ENCODE results near the gene GALK2. TPM values are rescaled to one million over a fixed set of nuclear protein-coding genes. Genes with fewer than 3 reads are reported as not detected.
"Not testable (repeated sequence)": the region's sequence is repeated elsewhere in the genome, so short reads cannot be mapped to it uniquely, and the experiment has no call there.

GALK2 gene
- total RNA-seq, 4 donors from 2014 or later = 34.5 to 56.6 (median 47.4) TPM

DNA sequence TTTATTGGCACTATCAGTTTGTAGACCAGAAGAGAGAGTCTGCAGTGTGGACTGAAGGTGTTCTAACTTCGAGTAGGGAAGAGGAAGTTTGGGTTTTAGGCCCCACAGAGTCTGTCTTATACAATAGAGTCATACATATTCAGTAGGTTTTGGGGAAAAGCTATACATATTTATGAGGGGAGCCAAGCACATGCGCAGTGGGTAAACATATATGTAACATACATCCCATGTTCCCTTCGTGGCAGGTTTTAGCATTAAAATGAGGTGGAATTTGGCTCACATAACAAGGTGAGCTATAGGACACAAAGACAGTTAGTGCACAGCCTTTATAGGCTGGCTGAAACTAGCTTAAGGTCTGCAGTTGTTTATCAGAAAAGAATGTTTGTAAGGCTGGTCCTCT is 4.9 kb downstream of the GALK2 start:
- H3K9me3 ChIP-seq = no peaks in the 10 kb centered on the region
- 83 to 92% methylated on average over 3 of the region's 3 CpGs for WGBS, 2 donors
- TF ChIP-seq EP300 (IDR thresholded peaks at IDR 0.05) = no peak
- TF ChIP-seq, protein P1, sequence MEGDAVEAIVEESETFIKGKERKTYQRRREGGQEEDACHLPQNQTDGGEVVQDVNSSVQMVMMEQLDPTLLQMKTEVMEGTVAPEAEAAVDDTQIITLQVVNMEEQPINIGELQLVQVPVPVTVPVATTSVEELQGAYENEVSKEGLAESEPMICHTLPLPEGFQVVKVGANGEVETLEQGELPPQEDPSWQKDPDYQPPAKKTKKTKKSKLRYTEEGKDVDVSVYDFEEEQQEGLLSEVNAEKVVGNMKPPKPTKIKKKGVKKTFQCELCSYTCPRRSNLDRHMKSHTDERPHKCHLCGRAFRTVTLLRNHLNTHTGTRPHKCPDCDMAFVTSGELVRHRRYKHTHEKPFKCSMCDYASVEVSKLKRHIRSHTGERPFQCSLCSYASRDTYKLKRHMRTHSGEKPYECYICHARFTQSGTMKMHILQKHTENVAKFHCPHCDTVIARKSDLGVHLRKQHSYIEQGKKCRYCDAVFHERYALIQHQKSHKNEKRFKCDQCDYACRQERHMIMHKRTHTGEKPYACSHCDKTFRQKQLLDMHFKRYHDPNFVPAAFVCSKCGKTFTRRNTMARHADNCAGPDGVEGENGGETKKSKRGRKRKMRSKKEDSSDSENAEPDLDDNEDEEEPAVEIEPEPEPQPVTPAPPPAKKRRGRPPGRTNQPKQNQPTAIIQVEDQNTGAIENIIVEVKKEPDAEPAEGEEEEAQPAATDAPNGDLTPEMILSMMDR (IDR thresholded peaks at IDR 0.05) = no peak
- no peak for TF ChIP-seq POLR2A (IDR thresholded peaks at IDR 0.05)

DNA sequence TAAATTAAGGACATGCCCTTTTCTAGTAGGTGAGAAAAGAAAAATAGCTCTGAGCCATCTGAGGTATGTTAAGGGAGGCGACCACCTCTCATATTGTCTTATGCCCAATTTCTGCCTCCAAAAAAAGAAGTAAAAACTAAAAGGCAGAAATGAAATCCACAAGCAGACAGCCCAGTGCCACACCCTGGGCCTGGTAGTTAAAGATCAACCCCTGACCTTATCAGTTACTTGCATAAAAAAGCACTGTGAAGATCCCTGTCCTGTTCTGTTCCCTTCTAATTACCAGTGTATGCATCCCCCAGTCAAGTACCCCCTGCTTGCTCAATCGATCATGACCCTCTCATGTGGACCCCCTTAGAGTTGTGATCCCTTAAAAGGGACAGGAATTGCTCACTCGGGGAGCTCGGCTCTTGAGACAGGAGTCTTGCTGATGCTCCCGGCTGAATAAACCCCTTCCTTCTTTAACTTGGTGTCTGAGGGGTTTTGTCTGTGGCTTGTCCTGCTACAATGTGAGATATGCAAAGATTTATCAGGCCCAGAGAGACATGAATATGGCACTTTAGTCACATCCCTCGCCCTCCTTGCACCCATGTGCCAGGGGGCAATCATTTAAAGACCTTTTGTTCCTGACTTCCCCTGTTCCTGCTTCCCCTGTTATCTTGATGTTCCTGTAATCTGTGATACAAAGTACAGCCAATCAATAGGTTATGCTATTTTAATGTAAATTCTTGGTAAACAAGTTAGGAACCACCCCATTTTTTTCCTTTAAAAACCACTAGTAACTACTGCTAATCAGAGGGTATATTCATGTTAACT is 5.7 kb downstream of the GALK2 start:
- not testable (repeated sequence) for H3K4me3 ChIP-seq
- 96 to 97% methylated on average over 6 of the region's 6 CpGs for whole genome bisulfite sequencing, 2 donors

More for the DNA sequence above, 4.9 kb downstream of the GALK2 start:
- peaks cover 0 to 51% (median 14%) of the 10 kb centered on the region in 4 donors for H3K4me1 ChIP-seq
- H3K36me3 ChIP-seq = no peaks in the 10 kb centered on the region
- peak overlapping the region in 1 of 4 donors; percentile 17 for H3K27ac ChIP-seq
- no peaks in the 10 kb centered on the region for H3K27me3 ChIP-seq
- no peak for DNase-seq (ENCODE audit: low spot score in 2 of 2)
- no peak overlapping the region for H3K4me3 ChIP-seq

DNA sequence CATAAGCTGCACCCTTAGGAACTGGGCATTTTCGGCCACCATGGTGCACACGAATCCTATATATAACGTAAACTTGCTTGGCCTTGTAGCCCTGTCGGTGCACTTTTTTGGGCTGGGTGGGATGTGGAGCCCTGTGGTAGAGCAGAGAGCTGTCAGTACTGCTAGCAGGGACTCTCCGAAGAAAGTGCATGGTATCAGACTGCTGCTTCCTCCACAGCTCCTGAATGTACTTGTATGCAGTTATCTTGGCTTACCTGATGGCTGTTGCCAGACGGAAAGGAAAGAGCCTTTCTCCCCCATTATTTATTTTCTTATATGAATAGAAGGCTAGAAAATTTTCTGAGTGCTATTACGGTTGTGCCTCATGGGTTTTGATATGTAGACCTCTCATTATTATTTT is 8.4 kb downstream of the GALK2 start:
- H3K36me3 ChIP-seq = no peaks in the 10 kb centered on the region
- H3K4me3 ChIP-seq = no peak overlapping the region
- TF ChIP-seq EP300 (IDR thresholded peaks at IDR 0.05) (no peak), POLR2A (IDR thresholded peaks at IDR 0.05) (no peak)
- TF ChIP-seq, protein P1 (IDR thresholded peaks at IDR 0.05) = no peak
- 67 to 68% methylated on average over 7 of the region's 7 CpGs for WGBS, 2 donors
- no peaks in the 10 kb centered on the region for H3K9me3 ChIP-seq
- H3K4me1 ChIP-seq = peaks cover 0 to 39% (median 5%) of the 10 kb centered on the region in 4 donors
- DNase-seq (ENCODE audit: low spot score in 2 of 2) = no peak
- H3K27me3 ChIP-seq = no peaks in the 10 kb centered on the region
- H3K27ac ChIP-seq = peak overlapping the region in 2 of 4 donors; percentile 36 to 73

More for the DNA sequence above, 5.7 kb downstream of the GALK2 start:
- not testable (repeated sequence) for DNase-seq (ENCODE audit: low spot score in 2 of 2); H3K9me3 ChIP-seq; H3K27ac ChIP-seq; H3K36me3 ChIP-seq; H3K27me3 ChIP-seq
- H3K4me1 ChIP-seq = peaks cover 0 to 57% (median 14%) of the 10 kb centered on the region in 4 donors

DNA sequence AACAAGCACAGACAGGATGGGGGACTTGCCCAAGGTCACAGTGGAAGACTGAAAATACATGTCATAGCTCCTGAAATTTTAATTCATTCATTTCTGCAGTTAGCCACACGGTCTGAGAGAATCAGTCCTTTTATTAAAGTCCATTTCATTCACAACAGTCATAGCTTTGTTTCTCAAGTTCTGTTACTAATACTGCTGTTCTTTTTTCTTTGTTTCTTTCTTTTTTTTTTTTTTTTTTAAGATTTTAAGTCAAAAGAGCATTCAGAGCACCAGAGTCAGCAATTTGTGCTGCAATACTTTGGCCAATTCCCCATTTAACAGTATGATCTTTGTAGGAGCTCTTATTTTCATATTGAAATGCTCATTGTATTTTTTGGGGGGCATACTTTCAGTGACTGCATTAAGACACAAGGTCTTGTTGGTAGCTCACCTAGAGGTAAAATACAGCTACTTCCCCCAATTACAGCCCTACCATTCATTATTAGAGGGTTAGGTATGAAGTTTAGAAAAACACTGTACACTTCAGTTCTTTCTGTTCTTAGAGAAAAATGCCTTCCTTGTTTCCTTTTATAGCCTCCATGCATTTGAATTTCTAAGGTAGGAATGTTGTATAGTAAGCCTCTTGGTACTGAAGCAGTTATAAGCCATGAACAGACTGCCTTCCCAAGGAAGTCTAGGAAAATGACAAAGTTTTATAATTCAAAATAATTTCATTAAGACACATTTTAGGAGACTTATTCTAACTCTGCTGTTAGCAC is 9.6 kb downstream of the GALK2 start:
- H3K27ac ChIP-seq = peak overlapping the region; percentile 3 to 84 (median 40)
- no peak overlapping the region for H3K4me3 ChIP-seq
- no peaks in the 10 kb centered on the region for H3K36me3 ChIP-seq
- no peaks in the 10 kb centered on the region for H3K27me3 ChIP-seq
- 45 to 57% methylated on average over 1 of the region's 1 CpG for WGBS, 2 donors
- DNase-seq (ENCODE audit: low spot score in 2 of 2) = no peak
- peaks cover 0 to 38% (median 5%) of the 10 kb centered on the region in 4 donors for H3K4me1 ChIP-seq
- no peak for TF ChIP-seq POLR2A (IDR thresholded peaks at IDR 0.05)
- TF ChIP-seq, protein P1 (IDR thresholded peaks at IDR 0.05) = no peak
- no peak for TF ChIP-seq EP300 (IDR thresholded peaks at IDR 0.05)
- no peaks in the 10 kb centered on the region for H3K9me3 ChIP-seq

DNA sequence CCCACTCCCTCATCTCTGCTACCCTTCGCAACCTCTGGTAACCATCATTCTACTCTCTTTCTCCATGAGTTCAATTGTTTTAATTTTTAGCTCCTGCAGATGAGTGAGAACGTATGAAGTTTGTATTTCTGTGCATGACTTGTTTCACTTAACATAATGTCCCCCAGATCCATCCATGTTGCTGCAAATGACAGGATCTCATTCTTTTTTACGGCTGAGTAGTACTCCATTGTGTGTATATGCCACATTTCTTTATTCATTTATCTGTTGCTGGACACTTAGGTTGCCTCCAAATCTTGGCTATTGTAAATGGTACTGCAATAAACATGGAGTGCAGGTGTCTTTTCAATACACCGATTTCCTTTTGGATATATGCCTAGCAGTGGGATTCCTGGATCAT is 12.1 kb downstream of the GALK2 start:
- Histone ChIP-seq H3K4me1 (peaks cover 0 to 26% (median 5%) of the 10 kb centered on the region in 4 donors), H3K27me3 (no peaks in the 10 kb centered on the region), H3K4me3 (no peak overlapping the region), H3K9me3 (peaks cover 0 to 2% (median 0%) of the 10 kb centered on the region in 4 donors), H3K36me3 (peaks cover 0 to 6% (median 0%) of the 10 kb centered on the region in 3 donors), H3K27ac (peak overlapping the region in 1 of 4 donors; percentile 84)
- no peak for TF ChIP-seq POLR2A (IDR thresholded peaks at IDR 0.05)
- TF ChIP-seq, protein P1 (IDR thresholded peaks at IDR 0.05) = no peak
- TF ChIP-seq EP300 (IDR thresholded peaks at IDR 0.05) = no peak
- WGBS, 2 donors = 94 to 95% methylated on average over 4 of the region's 4 CpGs
- DNase-seq (ENCODE audit: low spot score in 2 of 2) = no peak

DNA sequence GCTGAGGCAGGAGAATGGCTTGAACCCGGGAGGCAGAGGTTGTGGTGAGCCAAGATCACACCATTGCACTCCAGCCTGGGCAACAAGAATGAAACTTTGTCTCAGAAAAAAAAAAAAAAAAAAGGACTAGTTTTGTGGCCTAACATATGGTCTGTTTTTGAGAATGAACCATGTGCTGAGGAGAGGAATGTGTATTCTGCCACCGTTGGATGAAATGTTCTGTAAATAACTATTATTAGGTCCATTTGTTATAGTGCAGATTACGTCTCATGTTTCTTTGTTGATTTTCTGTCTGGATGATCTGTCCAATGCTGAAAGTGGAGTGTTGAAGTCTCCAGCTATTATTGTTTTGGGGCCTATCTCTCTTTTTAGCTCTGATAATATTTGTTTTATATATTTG is 13.7 kb downstream of the GALK2 start:
- 64 to 75% methylated on average over 3 of the region's 3 CpGs for WGBS, 2 donors
- not testable (repeated sequence) for H3K27me3 ChIP-seq; DNase-seq (ENCODE audit: low spot score in 2 of 2); H3K27ac ChIP-seq; H3K36me3 ChIP-seq; H3K9me3 ChIP-seq; H3K4me3 ChIP-seq
- peaks cover 0 to 18% (median 3%) of the 10 kb centered on the region in 4 donors for H3K4me1 ChIP-seq

All from tibial nerve (tissue), 4 donors.